ENCODE results near the gene ATAD3B.

Gene ATAD3B

GRCh38 chr1:1471389-1472052 lies at the start of gene ATAD3B:
Gene ATAD3B, plus strand, starts transcription at chr1:1471765. Its CDS starts 120 bp downstream, at chr1:1471885.
- no peak for TF ChIP-seq CTCF (IDR thresholded peaks at IDR 0.05)

- TF ChIP-seq CTCF (IDR thresholded peaks at IDR 0.05), result no peak
These were observed 49.6 kb upstream of the ATAD3B start for GRCh38 chr1:1421907-1422464.

- no peak for TF ChIP-seq CTCF (IDR thresholded peaks at IDR 0.05)
These were observed 48.9 kb upstream of the ATAD3B start for GRCh38 chr1:1422465-1423244.

- no peak for TF ChIP-seq CTCF (IDR thresholded peaks at IDR 0.05)
These were observed 48.3 kb upstream of the ATAD3B start for GRCh38 chr1:1423245-1423597.

- no peak for TF ChIP-seq CTCF (IDR thresholded peaks at IDR 0.05)
These were observed 46.9 kb upstream of the ATAD3B start for GRCh38 chr1:1424707-1425106.

- TF ChIP-seq CTCF (IDR thresholded peaks at IDR 0.05), result no peak
These were observed 46.2 kb upstream of the ATAD3B start for GRCh38 chr1:1425426-1425752.

- TF ChIP-seq CTCF (IDR thresholded peaks at IDR 0.05), result no peak
These were observed 45.6 kb upstream of the ATAD3B start for GRCh38 chr1:1425753-1426495.
